Vagina (tissue), 2 donors: Measurements from ENCODE around the gene CDCA8.

Source experiments
- POLR2A ChIP-seq, 2 donors: fragments of 450-650 bp; IDR thresholded peaks; one replicate each; pipeline ENCODE4 v1.6.1; 2017; ENCODE audit warnings: antibody characterized with exemption in 2 of 2, mild to moderate bottlenecking in 2 of 2, moderate library complexity in 2 of 2
- POLR2AphosphoS5 ChIP-seq, 2 donors: sonication (generic); formaldehyde crosslinking; IDR thresholded peaks; one replicate each; pipeline ENCODE4 v1.9.0; 2017; ENCODE audit warnings: antibody characterized with exemption in 2 of 2, mild to moderate bottlenecking in 2 of 2, low read depth in 1 of 2; ENCODE audit not compliant: insufficient read depth in 1 of 2
- TF ChIP-seq, protein P1 (sequence below), 3 experiments: fragments of 450-650 bp in 2 of 3; fragments of 200-600 bp in 1 of 3; sonication (generic) in 1 of 3; IDR thresholded peaks; one replicate each; pipeline ENCODE4 v1.5.1; 2017 to 2019; ENCODE audit warnings: antibody characterized with exemption in 3 of 3, mild to moderate bottlenecking in 2 of 3, moderate library complexity in 2 of 3

DNA sequence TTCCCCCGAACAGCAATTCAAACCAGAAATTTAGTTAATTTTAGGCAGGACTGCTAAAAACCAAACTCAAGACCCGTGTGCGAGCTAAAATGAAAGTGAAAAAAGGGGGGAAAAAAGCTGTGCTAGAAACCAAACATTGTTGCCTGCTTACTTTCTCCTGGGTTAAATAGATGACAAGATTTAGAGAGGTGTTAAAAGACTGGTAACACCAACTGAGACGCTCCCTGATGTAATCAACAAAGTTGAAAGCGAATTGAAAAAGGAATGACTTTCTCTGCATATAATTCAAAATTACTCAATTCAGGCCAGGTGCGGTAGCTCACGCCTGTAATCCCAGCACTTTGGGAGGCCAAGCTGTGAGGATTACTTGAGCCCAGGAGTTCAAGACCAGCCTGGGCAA is 6.8 kb downstream of the CDCA8 start:
- TF ChIP-seq POLR2A (IDR thresholded peaks at IDR 0.05): no peak
- TF ChIP-seq, protein P1, sequence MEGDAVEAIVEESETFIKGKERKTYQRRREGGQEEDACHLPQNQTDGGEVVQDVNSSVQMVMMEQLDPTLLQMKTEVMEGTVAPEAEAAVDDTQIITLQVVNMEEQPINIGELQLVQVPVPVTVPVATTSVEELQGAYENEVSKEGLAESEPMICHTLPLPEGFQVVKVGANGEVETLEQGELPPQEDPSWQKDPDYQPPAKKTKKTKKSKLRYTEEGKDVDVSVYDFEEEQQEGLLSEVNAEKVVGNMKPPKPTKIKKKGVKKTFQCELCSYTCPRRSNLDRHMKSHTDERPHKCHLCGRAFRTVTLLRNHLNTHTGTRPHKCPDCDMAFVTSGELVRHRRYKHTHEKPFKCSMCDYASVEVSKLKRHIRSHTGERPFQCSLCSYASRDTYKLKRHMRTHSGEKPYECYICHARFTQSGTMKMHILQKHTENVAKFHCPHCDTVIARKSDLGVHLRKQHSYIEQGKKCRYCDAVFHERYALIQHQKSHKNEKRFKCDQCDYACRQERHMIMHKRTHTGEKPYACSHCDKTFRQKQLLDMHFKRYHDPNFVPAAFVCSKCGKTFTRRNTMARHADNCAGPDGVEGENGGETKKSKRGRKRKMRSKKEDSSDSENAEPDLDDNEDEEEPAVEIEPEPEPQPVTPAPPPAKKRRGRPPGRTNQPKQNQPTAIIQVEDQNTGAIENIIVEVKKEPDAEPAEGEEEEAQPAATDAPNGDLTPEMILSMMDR (IDR thresholded peaks at IDR 0.05): no peak
- TF ChIP-seq POLR2AphosphoS5 (IDR thresholded peaks at IDR 0.05; ENCODE audit: insufficient read depth in 1 of 2, low read depth in 1 of 2): no peak
